SJCRH30 (cell line): ENCODE measurements around the gene PEX7. TPM values are rescaled to one million over a fixed set of nuclear protein-coding genes. Genes with fewer than 3 reads are reported as not detected.

Source experiments
- DNase-seq, 2 experiments: peaks; one replicate each; pipeline ENCODE4 v3.0.0-alpha.2; 2015 to 2020
- H3K27ac ChIP-seq: fragments of 250-450 bp; sonication (Bioruptor Pico); 2 replicates; pipeline ENCODE4 v1.5.1; 2020; ENCODE audit warnings: mild to moderate bottlenecking, moderate library complexity
- H3K27me3 ChIP-seq: fragments of 250-450 bp; sonication (Bioruptor Pico); 2 replicates; pipeline ENCODE4 v1.5.1; 2020; ENCODE audit warnings: mild to moderate bottlenecking, moderate library complexity
- H3K36me3 ChIP-seq: fragments of 250-450 bp; sonication (Bioruptor Pico); 2 replicates; pipeline ENCODE4 v1.5.1; 2020; ENCODE audit warnings: mild to moderate bottlenecking, moderate library complexity
- H3K4me1 ChIP-seq: fragments of 250-450 bp; sonication (Bioruptor Pico); 2 replicates; pipeline ENCODE4 v1.5.1; 2020; ENCODE audit warnings: mild to moderate bottlenecking, moderate library complexity
- H3K4me3 ChIP-seq: fragments of 250-450 bp; sonication (Bioruptor Pico); 2 replicates; pipeline ENCODE4 v1.5.1; 2020; ENCODE audit warnings: mild to moderate bottlenecking, moderate library complexity
- H3K9me3 ChIP-seq: fragments of 250-450 bp; sonication (Bioruptor Pico); replicated peaks from 2 replicates; pipeline ENCODE4 v1.5.1; 2020; ENCODE audit warnings: mild to moderate bottlenecking, moderate library complexity
- total RNA-seq: library from RNA; depleted of rRNA; stranded (reverse); fragments of >200 nt; shearing (Covaris generic); gene quantifications from 2 replicates; pipeline ENCODE4 v1.2.3, GENCODE V29; 2014; rRNA removed

Gene PEX7
- total RNA-seq, result 3.6 and 3.9 TPM in 2 replicates

- Histone ChIP-seq H3K4me3 (peak within 1 kb of the TSS; percentile 73), H3K27me3 (no peaks in the 10 kb centered on the region), H3K9me3 (no peaks in the 10 kb centered on the region; the same call in 1 of the 2 replicates), H3K27ac (peak within 1 kb of the TSS; percentile 64), H3K36me3 (0 out of 2 replicates have a peak, but pooled peaks cover 2% of the 10 kb centered on the region), H3K4me1 (peaks cover 9% of the 10 kb centered on the region; the same call in 1 of the 2 replicates)
- peak; percentile 90 to 94 for DNase-seq
Observed at GRCh38 chr6:136822376-136823127, at the start of gene PEX7. TSS of gene PEX7 (plus strand) at chr6:136822592. CDS start at chr6:136822666, 74 bp downstream.

GRCh38 chr6:136772685-136773472 is 49.5 kb upstream of the PEX7 start:
- Histone ChIP-seq H3K4me3 (no peak overlapping the region), H3K36me3 (no peaks in the 10 kb centered on the region), H3K27ac (no peak overlapping the region), H3K9me3 (no peaks in the 10 kb centered on the region), H3K27me3 (no peaks in the 10 kb centered on the region), H3K4me1 (no peaks in the 10 kb centered on the region)
- DNase-seq, result no peak

- DNase-seq, result no peak
- H3K36me3 ChIP-seq, result no peaks in the 10 kb centered on the region
- H3K4me3 ChIP-seq, result no peak overlapping the region
- no peaks in the 10 kb centered on the region for H3K27me3 ChIP-seq
- H3K27ac ChIP-seq, result no peak overlapping the region
- H3K4me1 ChIP-seq, result no peaks in the 10 kb centered on the region
- H3K9me3 ChIP-seq, result no peaks in the 10 kb centered on the region
Observed at GRCh38 chr6:136773473-136773796, 49.0 kb upstream of the PEX7 start.

- no peak overlapping the region for H3K27ac ChIP-seq
- no peak for DNase-seq
- no peaks in the 10 kb centered on the region for H3K9me3 ChIP-seq
- no peaks in the 10 kb centered on the region for H3K27me3 ChIP-seq
- H3K4me1 ChIP-seq, result no peaks in the 10 kb centered on the region
- no peak overlapping the region for H3K4me3 ChIP-seq
- no peaks in the 10 kb centered on the region for H3K36me3 ChIP-seq
Observed at GRCh38 chr6:136774228-136775041, 48.0 kb upstream of the PEX7 start.

- no peaks in the 10 kb centered on the region for H3K4me1 ChIP-seq
- no peaks in the 10 kb centered on the region for H3K36me3 ChIP-seq
- H3K9me3 ChIP-seq, result no peaks in the 10 kb centered on the region
- H3K27ac ChIP-seq, result no peak overlapping the region
- H3K27me3 ChIP-seq, result no peaks in the 10 kb centered on the region
- no peak for DNase-seq
- no peak overlapping the region for H3K4me3 ChIP-seq
Observed at GRCh38 chr6:136775081-136775480, 47.3 kb upstream of the PEX7 start.

GRCh38 chr6:136775548-136775947 is 46.8 kb upstream of the PEX7 start:
- 0 out of 2 replicates have a peak, but pooled peaks cover 2% of the 10 kb centered on the region for H3K36me3 ChIP-seq
- H3K4me3 ChIP-seq, result no peak overlapping the region
- no peaks in the 10 kb centered on the region for H3K9me3 ChIP-seq
- no peaks in the 10 kb centered on the region for H3K4me1 ChIP-seq
- H3K27ac ChIP-seq, result no peak overlapping the region
- DNase-seq, result no peak
- H3K27me3 ChIP-seq, result no peaks in the 10 kb centered on the region

GRCh38 chr6:136777651-136778050 is 44.7 kb upstream of the PEX7 start:
- Histone ChIP-seq H3K4me1 (no peaks in the 10 kb centered on the region), H3K4me3 (no peak overlapping the region), H3K27me3 (no peaks in the 10 kb centered on the region), H3K27ac (no peak overlapping the region), H3K36me3 (0 out of 2 replicates have a peak, but pooled peaks cover 2% of the 10 kb centered on the region), H3K9me3 (no peaks in the 10 kb centered on the region)
- DNase-seq, result no peak

- Histone ChIP-seq H3K27ac (no peak overlapping the region), H3K4me3 (no peak overlapping the region), H3K9me3 (no peaks in the 10 kb centered on the region), H3K36me3 (0 out of 2 replicates have a peak, but pooled peaks cover 2% of the 10 kb centered on the region), H3K4me1 (no peaks in the 10 kb centered on the region), H3K27me3 (no peaks in the 10 kb centered on the region)
- DNase-seq, result no peak
Observed at GRCh38 chr6:136779682-136780081, 42.7 kb upstream of the PEX7 start.

- H3K27ac ChIP-seq, result no peak overlapping the region
- H3K36me3 ChIP-seq, result 0 out of 2 replicates have a peak, but pooled peaks cover 2% of the 10 kb centered on the region
- H3K4me3 ChIP-seq, result no peak overlapping the region
- H3K9me3 ChIP-seq, result no peaks in the 10 kb centered on the region
- no peak for DNase-seq
- H3K27me3 ChIP-seq, result no peaks in the 10 kb centered on the region
- H3K4me1 ChIP-seq, result no peaks in the 10 kb centered on the region
Observed at GRCh38 chr6:136780972-136781371, 41.4 kb upstream of the PEX7 start.

- Histone ChIP-seq H3K4me3 (no peak overlapping the region), H3K4me1 (no peaks in the 10 kb centered on the region), H3K9me3 (no peaks in the 10 kb centered on the region), H3K36me3 (0 out of 2 replicates have a peak, but pooled peaks cover 2% of the 10 kb centered on the region), H3K27ac (no peak overlapping the region), H3K27me3 (no peaks in the 10 kb centered on the region)
- DNase-seq, result no peak
Observed at GRCh38 chr6:136782021-136782770, 40.2 kb upstream of the PEX7 start.

GRCh38 chr6:136783021-136783420 is 39.4 kb upstream of the PEX7 start:
- Histone ChIP-seq H3K9me3 (no peaks in the 10 kb centered on the region), H3K4me1 (peaks cover 2% of the 10 kb centered on the region; the same call in 1 of the 2 replicates), H3K4me3 (no peak overlapping the region), H3K27me3 (no peaks in the 10 kb centered on the region), H3K27ac (no peak overlapping the region), H3K36me3 (0 out of 2 replicates have a peak, but pooled peaks cover 2% of the 10 kb centered on the region)
- no peak for DNase-seq

GRCh38 chr6:136783495-136784270 is 38.7 kb upstream of the PEX7 start:
- Histone ChIP-seq H3K36me3 (0 out of 2 replicates have a peak, but pooled peaks cover 2% of the 10 kb centered on the region), H3K4me1 (peaks cover 8% of the 10 kb centered on the region), H3K9me3 (no peaks in the 10 kb centered on the region), H3K27me3 (no peaks in the 10 kb centered on the region), H3K27ac (no peak overlapping the region), H3K4me3 (no peak overlapping the region)
- DNase-seq, result no peak

- Histone ChIP-seq H3K4me3 (no peak overlapping the region), H3K4me1 (peaks cover 8% of the 10 kb centered on the region), H3K27me3 (no peaks in the 10 kb centered on the region), H3K9me3 (no peaks in the 10 kb centered on the region), H3K36me3 (0 out of 2 replicates have a peak, but pooled peaks cover 2% of the 10 kb centered on the region), H3K27ac (no peak overlapping the region)
- DNase-seq, result no peak
Observed at GRCh38 chr6:136784271-136784664, 38.1 kb upstream of the PEX7 start.
